ENCODE data around the gene HOXD11. TPM values are rescaled to one million over a fixed set of nuclear protein-coding genes. Genes with fewer than 3 reads are reported as not detected.

HOXD11 gene
- total RNA-seq, 2 experiments from 2014 or later = not detected

GRCh38 chr2:176112375-176113302, 5.6 kb downstream of the HOXD11 start:
- H4K20me1 ChIP-seq (ENCODE audit: insufficient read depth, low read length) = no peaks in the 10 kb centered on the region

GRCh38 chr2:176114120-176114929, 7.2 kb downstream of the HOXD11 start:
- H3K4me2 ChIP-seq (ENCODE audit: low read length) = no peak overlapping the region

More at GRCh38 chr2:176112375-176113302, 5.6 kb downstream of the HOXD11 start:
- BruUV-seq (replicated peaks) = no TSS peak
- intact Hi-C loops (cut with micrococcal nuclease; ENCODE audit: unreplicated experiment) = no loop called here
- Histone ChIP-seq H3K36me3 (ENCODE audit: insufficient read depth, low read length) (no peaks in the 10 kb centered on the region), H3K4me3 (ENCODE audit: low read depth, low read length, poor library complexity, severe bottlenecking) (no peak overlapping the region), H3K4me1 (ENCODE audit: insufficient read depth, low read length, poor library complexity, severe bottlenecking) (no peaks in the 10 kb centered on the region), H3K27ac (ENCODE audit: low read depth, low read length, poor library complexity, severe bottlenecking) (no peak overlapping the region), H3K9me2 (ENCODE audit: insufficient read depth, low read length) (no peaks in the 10 kb centered on the region), H2AFZ (ENCODE audit: low read length) (no peak overlapping the region), H3K9me3 (ENCODE audit: low read length) (no peaks in the 10 kb centered on the region), H3K79me2 (ENCODE audit: insufficient read depth, low read depth, low read length) (no peaks in the 10 kb centered on the region), H3K4me2 (ENCODE audit: low read length) (no peak overlapping the region)
- no peak for DNase-seq (ENCODE audit: low spot score)
- POLR2A ChIA-PET = no interaction called here
- TF ChIP-seq CTCF (conservative IDR thresholded peaks at IDR 0.05; ENCODE audit: low read length) (no peak), EZH2phosphoT487 (IDR thresholded peaks at IDR 0.05; ENCODE audit: borderline replicate concordance, low read depth, low read length) (no peak)
- CTCF ChIA-PET (ENCODE audit: unreplicated experiment) = interaction anchor here (0.6 kb wide), 1 partner anchor 501 kb away, joined by 3 read pairs; no protein-coding TSS in a partner anchor

More at GRCh38 chr2:176114120-176114929, 7.2 kb downstream of the HOXD11 start:
- Histone ChIP-seq H3K4me3 (ENCODE audit: low read depth, low read length, poor library complexity, severe bottlenecking) (no peak overlapping the region), H3K36me3 (ENCODE audit: insufficient read depth, low read length) (no peaks in the 10 kb centered on the region), H3K9me2 (ENCODE audit: insufficient read depth, low read length) (no peaks in the 10 kb centered on the region), H3K27ac (ENCODE audit: low read depth, low read length, poor library complexity, severe bottlenecking) (no peak overlapping the region), H4K20me1 (ENCODE audit: insufficient read depth, low read length) (no peaks in the 10 kb centered on the region), H2AFZ (ENCODE audit: low read length) (no peak overlapping the region), H3K79me2 (ENCODE audit: insufficient read depth, low read depth, low read length) (no peaks in the 10 kb centered on the region), H3K9me3 (ENCODE audit: low read length) (no peaks in the 10 kb centered on the region), H3K4me1 (ENCODE audit: insufficient read depth, low read length, poor library complexity, severe bottlenecking) (no peaks in the 10 kb centered on the region)
- TF ChIP-seq EZH2phosphoT487 (IDR thresholded peaks at IDR 0.05; ENCODE audit: borderline replicate concordance, low read depth, low read length) (no peak), CTCF (conservative IDR thresholded peaks at IDR 0.05; ENCODE audit: low read length) (no peak)
- intact Hi-C loops (cut with micrococcal nuclease; ENCODE audit: unreplicated experiment) = no loop called here
- ChIA-PET POLR2A (no interaction called here), CTCF (ENCODE audit: unreplicated experiment) (no interaction called here)
- DNase-seq (ENCODE audit: low spot score) = no peak
- no TSS peak for BruUV-seq (replicated peaks)
